Measurements from ENCODE around the gene TSKS. TPM values are rescaled to one million over a fixed set of nuclear protein-coding genes. Genes with fewer than 3 reads are reported as not detected.

TSKS gene, protein sequence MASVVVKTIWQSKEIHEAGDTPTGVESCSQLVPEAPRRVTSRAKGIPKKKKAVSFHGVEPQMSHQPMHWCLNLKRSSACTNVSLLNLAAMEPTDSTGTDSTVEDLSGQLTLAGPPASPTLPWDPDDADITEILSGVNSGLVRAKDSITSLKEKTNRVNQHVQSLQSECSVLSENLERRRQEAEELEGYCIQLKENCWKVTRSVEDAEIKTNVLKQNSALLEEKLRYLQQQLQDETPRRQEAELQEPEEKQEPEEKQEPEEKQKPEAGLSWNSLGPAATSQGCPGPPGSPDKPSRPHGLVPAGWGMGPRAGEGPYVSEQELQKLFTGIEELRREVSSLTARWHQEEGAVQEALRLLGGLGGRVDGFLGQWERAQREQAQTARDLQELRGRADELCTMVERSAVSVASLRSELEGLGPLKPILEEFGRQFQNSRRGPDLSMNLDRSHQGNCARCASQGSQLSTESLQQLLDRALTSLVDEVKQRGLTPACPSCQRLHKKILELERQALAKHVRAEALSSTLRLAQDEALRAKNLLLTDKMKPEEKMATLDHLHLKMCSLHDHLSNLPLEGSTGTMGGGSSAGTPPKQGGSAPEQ
- 0.39 and 0.68 TPM in 2 replicates for polyA plus RNA-seq (2014; cell fraction: cytosol; rRNA removed)
- 0.49 and 0.70 TPM in 2 replicates for polyA plus RNA-seq (2014; cell fraction: nucleus; rRNA removed)

DNA sequence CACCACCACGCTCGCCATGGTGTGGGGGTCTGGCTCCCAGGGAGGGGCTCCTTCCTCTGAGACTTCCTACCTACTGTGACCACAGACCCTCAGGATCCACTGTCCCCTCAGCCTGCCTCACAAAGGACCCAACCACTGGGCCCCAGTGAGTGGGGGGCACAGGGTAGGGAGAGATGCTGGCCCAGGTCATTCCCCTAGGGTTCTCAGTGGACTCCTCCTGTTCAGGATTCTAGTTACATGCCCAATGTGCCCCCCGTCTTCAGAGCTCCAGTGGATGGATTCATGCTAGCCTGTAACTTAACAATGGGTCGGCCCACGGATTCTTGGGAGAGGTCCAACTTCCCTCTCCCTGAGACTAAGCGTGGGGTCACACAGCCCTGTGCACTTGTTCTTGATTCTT, at the start of gene TSKS:
Gene TSKS (minus strand): TSS at position 77 of the 400 bp plus-strand sequence. CDS start 59 bp downstream, at position 18.
- no peak for DNase-seq (ENCODE audit: low spot score)

DNA sequence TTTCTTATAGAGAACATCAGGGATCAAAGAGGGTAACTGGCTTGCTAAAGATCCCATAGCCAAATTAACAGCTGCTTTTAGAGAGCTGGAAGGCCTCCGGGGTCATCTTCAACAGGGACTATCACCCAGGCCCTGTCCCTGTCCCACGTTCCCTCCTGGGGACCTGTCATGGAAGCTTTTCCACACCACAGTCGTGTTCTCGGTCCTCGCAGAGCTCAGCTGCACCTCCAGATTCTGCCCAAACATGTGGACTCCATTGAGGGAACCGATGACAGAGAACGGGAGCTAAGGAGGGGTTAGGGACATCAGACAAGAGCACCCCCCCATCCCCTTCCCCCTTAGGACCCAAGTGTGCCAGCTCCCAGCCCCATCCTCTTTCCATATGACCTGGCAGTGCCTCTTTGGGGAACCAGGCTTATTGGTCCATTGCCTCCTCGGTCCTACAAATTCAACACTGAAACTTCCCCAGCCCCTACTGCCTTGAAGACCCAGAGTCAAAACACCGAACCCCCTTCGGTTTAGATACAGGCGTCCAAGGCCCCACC, 49.4 kb upstream of the TSKS start:
- DNase-seq (ENCODE audit: low spot score) = no peak

DNA sequence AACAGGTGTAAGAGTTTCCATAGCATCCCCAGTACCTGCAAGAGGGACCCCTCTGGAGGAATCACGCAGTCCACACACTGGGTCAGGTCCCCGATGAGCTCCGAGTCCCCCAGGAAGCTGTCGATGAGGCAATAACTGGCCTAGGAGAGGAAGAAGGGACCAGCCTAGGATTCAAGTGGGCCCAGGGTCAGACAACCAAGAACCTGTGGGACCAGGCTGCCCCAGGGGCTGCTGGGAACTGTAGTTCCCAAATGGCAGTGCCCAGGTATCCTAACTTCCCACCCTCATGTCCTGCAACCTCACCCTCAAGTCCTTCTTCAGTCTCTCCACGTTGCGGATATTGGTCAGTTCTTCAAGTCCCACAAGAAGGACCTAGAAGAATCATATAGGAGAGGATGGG, 48.2 kb upstream of the TSKS start:
- no peak for DNase-seq (ENCODE audit: low spot score)

DNA sequence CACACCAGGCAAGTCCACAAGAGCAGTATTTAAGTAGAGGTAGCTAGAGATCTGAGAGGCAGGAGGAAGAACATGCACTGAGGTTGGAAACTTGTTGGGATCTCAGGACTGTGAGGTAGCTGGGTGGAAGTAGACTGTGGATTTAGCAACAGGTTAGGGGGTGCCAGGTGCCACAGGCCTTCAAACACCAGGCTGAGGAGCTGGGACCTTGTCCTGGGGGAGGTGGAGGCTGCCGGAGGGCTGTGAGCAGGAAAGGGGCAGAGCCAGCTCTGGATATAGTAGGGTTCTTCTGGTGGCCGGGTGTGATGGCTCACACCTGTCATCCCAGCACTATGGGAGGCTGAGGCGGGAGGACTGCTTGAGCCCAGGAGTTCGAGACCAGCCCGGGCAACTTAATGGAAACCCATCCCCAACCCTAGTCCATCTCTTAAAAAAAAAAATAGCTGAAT, 46.9 kb upstream of the TSKS start:
- no peak for DNase-seq (ENCODE audit: low spot score)

DNA sequence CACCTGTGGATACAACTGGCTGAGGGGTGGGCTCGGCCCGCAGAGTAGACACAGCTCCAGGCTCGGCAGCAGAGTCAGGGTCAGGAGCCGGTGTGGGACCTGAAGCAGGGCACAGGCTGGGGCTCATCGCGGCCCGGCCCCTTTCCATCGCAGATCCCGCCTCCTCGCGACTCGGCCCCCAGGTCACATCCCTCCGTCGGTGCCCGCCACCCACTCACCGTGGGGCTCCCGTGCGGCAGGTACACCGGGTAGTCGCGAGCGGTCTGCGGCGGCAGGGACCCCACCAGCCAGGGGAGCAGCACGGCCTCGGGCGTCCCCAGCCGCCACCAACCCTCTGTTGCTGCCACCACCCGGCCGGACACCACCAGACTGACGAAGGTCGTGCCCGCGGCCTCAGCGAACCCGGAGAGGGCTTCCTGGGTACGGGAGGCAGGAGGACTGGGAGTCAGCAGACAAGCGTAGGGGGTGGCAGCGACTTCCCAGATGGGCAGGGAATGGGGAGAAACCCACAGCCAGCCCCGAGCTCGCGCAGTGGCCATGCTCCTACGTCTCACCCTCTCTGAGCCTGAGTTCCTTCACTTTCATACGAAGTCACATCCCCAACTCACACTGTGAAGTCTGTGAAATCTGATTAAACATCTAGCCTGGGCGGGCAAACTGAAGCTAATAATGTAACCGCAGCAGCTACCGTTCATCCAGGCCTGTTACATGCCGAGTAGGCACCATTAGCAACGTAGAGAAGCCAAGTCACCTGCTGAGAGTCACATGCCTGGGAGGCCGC, 46.2 kb upstream of the TSKS start:
- no peak for DNase-seq (ENCODE audit: low spot score)

DNA sequence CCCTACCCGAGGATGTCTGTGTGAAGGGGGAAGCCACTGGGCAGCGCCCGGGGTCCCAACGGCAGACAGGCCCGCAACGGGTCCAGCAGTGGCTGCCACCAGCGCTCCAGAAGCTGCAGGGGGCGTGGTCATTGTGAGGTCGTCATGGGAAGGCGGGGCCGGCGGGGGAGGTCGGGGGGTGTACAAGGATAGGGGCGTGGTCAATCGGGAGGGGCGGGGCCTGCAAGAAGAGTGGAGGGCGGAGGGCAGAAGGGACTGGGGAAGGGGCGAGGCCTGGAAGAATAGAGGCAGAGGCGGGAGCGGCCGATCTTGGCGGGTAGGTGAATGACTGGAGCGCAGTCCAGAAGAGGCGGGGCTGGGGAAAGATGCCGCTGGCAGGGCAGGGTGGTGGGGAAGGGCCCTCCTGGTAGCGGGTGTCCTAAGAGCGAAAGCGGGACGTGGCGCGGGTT, 45.6 kb upstream of the TSKS start:
- peak; percentile 67 for DNase-seq (ENCODE audit: low spot score)

DNA sequence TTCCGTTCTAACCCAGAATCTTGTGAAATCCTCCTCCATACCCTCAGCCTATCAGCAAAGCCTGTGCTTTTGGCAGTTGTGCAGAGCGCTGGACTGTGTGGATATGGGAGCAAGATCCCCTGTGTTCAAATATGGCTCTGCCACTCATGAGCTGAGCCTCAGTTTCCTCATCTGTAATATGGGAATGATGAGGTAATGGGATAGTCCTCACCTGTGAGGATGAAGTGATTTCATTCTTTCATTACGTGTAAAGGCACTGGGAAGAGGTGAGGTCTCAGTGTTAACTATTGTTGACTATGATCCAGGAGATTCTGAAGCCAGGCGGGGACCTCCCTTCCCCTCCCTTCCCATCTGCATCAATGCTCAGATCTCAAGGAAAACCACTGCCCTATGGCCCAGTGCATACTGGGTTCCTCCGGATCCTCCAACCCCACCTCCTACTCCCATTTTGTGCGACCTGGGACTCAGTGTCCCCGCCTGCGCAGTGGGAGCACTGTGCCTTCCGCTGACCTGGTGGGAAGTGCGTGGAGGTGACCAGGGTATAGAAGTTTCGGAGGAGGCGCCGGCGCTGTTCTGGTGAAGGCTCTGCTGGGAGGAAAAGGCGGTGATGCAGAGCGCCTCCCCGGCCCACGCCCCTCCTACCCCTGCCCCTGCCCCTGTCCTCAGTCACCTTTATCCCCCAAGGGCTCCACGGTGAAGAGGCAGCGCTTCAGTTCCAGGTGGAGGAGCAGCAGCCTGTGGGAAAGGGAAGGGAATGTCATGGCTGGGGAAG, 45.0 kb upstream of the TSKS start:
- no peak for DNase-seq (ENCODE audit: low spot score)

DNA sequence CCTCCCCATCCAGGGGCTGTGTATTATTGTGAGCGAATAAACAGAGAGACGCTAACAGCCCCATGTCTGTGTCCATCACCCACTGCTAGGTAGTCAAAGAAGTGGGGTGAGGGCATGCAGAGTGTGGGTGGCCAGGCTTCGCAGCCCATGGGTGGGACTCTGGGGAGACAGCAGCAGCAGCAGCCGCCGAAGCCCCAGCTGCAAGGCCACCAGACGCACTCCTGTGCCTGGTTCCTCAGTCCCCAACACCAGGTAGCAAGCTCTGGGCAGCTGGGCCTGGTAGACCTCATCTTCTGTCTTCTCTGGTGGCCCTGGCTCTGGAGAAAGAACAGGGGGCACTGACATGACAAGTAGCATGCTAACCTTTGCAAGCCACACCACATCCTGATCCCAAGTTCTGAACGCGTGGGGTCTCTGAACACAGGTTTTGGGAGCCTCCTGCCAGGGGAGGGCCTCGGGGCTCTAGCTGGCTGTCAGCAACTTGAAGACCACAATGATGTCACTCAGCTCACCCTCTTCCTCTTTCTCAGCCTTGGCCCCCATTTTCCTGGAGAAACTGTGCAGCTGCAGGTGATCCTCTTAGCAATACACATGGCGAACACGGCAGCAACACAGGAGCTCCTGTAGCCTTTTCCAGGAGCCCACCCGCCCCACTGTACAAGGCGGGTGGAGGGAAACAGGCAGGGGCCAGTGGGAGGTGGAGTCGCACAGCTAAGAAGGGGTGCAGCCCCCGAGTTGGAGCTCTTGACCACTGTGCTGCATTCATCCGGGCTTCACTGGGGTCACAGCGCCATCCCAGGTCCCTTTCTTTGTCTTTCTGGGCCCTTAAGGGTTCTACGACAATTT, 44.2 kb upstream of the TSKS start:
- DNase-seq (ENCODE audit: low spot score) = no peak

DNA sequence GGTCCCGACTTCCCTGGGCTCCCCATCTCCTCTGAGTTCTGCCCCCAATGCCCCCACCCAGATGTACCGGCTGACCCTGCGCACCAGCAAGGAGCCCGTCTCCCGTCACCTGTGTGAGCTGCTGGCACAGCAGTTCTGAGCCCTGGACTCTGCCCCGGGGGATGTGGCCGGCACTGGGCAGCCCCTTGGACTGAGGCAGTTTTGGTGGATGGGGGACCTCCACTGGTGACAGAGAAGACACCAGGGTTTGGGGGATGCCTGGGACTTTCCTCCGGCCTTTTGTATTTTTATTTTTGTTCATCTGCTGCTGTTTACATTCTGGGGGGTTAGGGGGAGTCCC, 43.5 kb upstream of the TSKS start:
- DNase-seq (ENCODE audit: low spot score) = no peak

DNA sequence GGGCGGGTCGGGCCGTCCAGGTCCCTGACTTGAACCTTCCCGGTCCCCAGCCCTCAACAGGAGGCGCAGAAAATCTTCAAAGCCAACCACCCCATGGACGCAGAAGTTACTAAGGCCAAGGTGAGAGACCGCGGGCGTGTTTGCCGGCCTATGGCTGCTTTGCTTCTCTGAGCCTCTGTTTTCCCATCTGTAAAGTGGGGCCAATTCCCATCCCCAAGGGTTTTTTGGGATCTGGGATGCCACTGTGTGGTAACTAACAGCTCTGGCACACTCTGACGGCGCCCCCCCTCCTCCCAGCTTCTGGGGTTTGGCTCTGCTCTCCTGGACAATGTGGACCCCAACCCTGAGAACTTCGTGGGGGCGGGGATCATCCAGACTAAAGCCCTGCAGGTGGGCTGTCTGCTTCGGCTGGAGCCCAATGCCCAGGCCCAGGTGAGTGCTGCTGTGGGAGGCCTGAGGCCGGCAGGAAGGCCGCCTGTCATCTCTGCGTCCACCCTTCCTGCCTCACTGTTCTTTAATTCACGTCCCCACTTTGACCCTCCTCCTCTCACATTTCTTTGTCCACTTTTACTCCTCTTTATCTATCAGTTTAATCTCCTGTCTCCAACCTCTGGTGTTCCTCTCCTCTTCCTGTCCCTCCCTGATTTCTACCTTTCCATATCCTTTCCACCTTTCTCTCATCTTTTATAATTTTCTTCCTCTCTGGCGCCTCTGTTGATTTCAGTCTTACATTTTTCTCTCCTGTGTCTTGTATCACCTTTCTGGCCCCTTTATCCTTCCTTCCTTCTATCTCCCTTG, 42.9 kb upstream of the TSKS start:
- DNase-seq (ENCODE audit: low spot score) = no peak

DNA sequence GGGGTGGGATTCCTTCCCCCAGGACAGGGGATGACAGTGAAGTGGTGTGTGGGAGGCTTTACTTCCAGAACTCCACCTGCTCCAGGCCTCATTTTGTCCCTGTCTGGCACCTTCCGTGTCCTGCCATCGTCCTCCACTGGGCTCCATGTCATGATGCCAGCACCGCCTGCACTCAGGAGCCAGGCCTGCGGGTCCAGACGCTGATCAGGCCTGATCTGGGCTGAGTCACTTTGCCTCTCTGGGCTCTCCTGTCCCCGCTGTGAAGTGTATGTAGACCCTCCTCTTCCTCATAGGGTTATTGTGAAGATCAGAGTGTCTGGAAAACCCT, 40.4 kb upstream of the TSKS start:
- no peak for DNase-seq (ENCODE audit: low spot score)

DNA sequence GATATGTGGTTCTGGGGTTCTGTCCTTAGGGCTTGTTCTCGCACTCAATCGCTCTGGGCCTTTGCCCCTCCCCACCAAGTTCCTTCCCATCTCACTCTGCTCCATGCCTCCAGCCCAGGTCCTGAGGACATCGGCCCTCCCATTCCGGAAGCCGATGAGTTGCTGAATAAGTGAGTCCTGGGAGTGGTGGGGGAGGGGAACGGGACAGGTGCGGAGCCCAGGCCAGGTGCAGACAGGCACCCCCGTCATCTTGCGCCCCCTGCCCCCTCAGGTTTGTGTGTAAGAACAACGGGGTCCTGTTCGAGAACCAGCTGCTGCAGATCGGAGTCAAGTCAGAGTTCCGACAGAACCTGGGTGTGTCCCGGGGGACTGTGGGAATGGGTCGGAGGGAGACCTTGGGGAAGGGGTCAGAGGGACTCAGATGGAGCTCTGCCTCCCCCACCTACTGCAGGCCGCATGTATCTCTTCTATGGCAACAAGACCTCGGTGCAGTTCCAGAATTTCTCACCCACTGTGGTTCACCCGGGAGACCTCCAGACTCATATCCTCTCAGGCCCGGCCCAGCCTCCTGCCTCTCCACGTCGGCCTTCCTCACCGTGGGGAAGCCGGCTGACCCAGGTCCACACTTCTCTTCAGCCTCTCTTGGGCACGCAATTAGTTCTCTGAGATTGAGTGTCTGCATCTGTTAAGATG, 39.9 kb upstream of the TSKS start:
- no peak for DNase-seq (ENCODE audit: low spot score)

DNA sequence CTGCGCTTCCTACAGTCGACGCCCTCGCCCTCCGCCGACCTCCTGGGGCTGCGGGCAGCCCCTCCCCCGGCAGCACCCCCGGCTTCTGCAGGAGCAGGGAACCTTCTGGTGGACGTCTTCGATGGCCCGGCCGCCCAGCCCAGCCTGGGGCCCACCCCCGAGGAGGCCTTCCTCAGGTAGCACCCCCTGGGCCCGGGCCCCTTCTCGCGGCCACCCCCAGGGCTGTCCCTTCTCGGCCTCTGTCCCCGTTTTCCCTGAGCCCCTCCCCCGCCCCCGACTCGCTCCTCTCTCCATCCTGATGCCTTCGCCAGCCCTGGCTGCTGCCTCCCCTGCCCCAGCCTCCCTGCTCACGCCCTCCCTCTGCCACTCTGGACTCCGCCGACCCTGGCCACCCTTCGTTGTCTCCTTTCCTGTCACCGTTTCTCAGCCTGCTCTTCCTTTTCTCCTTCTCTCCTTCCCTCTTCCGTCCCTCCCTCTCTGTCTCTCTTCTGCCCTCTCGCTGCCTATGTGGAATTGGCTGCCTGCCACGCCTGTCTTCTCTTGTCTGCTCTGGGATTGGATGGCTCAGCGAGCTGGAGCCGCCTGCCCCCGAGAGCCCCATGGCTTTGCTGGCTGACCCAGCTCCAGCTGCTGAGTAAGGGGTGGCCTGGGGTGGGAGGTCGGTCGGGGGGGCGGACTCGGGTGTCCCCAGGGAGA, 39.0 kb upstream of the TSKS start:
- peak; percentile 86 for DNase-seq (ENCODE audit: low spot score)

DNA sequence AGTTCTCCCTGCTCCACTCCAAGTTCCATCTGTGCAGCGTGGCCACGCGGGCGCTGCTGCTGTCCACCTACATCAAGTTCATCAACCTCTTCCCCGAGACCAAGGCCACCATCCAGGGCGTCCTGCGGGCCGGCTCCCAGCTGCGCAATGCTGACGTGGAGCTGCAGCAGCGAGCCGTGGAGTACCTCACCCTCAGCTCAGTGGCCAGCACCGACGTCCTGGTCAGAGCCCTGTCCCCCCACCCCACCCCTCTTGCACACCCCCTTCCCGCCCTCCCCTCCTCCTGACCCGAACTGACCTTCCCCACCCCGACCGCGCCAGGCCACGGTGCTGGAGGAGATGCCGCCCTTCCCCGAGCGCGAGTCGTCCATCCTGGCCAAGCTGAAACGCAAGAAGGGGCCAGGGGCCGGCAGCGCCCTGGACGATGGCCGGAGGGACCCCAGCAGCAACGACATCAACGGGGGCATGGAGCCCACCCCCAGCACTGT, 38.3 kb upstream of the TSKS start:
- no peak for DNase-seq (ENCODE audit: low spot score)

DNA sequence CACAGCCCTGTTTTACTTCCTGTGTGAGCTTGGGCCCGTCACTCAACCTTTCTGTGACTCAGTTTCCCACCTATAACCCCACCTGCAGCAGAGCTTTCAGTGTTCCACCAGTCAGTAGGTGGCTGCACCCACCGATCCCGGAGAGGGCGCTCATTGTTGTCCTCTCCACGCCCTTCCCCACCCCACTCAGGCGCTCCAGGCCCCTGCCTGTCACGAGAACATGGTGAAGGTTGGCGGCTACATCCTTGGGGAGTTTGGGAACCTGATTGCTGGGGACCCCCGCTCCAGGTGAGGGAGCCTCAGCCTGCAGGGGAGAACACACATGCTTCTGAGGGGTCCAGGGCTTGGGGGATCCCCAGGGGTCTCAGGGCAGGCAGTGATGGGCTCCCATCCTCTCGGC, 37.7 kb upstream of the TSKS start:
- DNase-seq (ENCODE audit: low spot score) = no peak

DNA sequence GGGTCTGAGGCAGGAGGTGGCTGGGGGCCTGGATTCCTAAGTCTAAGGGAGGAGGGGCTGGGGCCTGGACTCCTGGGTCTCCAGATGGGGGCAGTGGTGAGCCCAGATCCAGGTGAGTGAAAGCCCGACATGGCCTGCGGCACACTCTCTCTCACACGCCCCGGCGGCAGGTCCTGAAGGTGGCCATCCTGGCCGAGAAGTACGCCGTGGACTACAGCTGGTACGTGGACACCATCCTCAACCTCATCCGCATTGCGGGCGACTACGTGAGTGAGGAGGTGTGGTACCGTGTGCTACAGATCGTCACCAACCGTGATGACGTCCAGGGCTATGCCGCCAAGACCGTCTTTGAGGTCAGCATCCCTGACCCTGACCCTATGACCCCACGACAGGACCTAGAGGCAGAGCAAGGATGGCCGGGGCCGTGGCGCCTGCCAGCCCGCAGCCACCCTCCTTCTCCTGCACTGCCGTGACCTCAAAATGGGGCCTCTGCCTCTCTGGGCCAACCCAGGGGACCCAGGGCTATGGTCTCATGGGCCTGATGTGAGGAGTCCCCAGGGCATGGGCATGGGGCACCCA, 36.8 kb upstream of the TSKS start:
- DNase-seq (ENCODE audit: low spot score) = no peak

DNA sequence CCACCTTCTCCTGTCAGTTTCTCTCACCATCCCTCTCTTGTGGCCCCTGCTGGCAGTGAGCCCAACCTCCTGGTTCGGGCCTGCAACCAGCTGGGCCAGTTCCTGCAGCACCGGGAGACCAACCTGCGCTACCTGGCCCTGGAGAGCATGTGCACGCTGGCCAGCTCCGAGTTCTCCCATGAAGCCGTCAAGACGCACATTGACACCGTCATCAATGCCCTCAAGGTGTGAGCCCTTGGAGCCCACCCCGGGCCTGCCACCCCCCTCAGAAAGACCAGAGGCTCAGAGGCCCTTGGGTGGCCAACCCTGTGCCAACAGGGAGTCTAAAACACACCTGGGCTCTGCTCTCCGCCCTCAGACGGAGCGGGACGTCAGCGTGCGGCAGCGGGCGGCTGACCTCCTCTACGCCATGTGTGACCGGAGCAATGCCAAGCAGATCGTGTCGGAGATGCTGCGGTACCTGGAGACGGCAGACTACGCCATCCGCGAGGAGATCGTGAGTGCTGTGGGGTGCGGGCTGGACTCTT, 36.2 kb upstream of the TSKS start:
- no peak for DNase-seq (ENCODE audit: low spot score)

DNA sequence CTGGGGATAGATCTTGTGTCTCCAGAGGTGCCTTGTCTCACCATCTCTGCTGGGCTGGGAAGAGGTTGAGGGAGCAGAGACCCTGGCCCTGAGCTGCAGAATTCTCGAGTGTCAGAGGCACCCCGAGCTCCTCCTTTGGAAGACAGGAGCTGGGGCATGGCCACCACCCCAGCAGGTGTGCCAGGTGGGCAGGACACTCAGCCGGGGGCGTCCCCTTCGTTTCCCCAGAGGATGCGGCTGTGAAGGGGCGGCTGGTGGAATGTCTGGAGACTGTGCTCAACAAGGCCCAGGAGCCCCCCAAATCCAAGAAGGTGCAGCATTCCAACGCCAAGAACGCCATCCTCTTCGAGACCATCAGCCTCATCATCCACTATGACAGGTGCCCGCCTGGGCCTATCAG, 35.5 kb upstream of the TSKS start:
- no peak for DNase-seq (ENCODE audit: low spot score)
